Stimulated activated CD4-positive, alpha-beta T cell treated with anti-CD3 and anti-CD28 coated beads, Interleukin-12 subunit alpha, Interleukin-12 subunit beta, amount 100 ng/mL, for 4 hours (primary cell): Measurements from ENCODE around the gene IGFN1.
"Not testable (repeated sequence)": the region's sequence is repeated elsewhere in the genome, so short reads cannot be mapped to it uniquely, and the experiment has no call there.

Source experiments
- DNase-seq: peaks from one replicate; pipeline ENCODE4 v3.0.0-alpha.2; 2020

The IGFN1 gene

GRCh38 chr1:201251851-201252430 is 61.3 kb downstream of the IGFN1 start:
- DNase-seq: no peak

- DNase-seq: no peak
Measured at GRCh38 chr1:201252944-201253371, 62.3 kb downstream of the IGFN1 start.

- DNase-seq: no peak
Measured at GRCh38 chr1:201253411-201253810, 62.8 kb downstream of the IGFN1 start.

- no peak for DNase-seq
Measured at GRCh38 chr1:201253906-201254624, 63.4 kb downstream of the IGFN1 start.

- DNase-seq: peak; percentile 62
Measured at GRCh38 chr1:201254625-201255478, 64.2 kb downstream of the IGFN1 start.

- no peak for DNase-seq
Measured at GRCh38 chr1:201255479-201256362, 65.1 kb downstream of the IGFN1 start.

GRCh38 chr1:201258132-201258531 is 67.5 kb downstream of the IGFN1 start:
- not testable (repeated sequence) for DNase-seq

GRCh38 chr1:201258763-201259230 is 68.2 kb downstream of the IGFN1 start:
- no peak for DNase-seq

- DNase-seq: no peak
Measured at GRCh38 chr1:201259476-201260235, 69.0 kb downstream of the IGFN1 start.

GRCh38 chr1:201260236-201260590 is 69.6 kb downstream of the IGFN1 start:
- DNase-seq: no peak

- DNase-seq: no peak
Measured at GRCh38 chr1:201260648-201261311, 70.2 kb downstream of the IGFN1 start.

- DNase-seq: no peak
Measured at GRCh38 chr1:201261771-201262547, 71.3 kb downstream of the IGFN1 start.

GRCh38 chr1:201262963-201263608 is 72.5 kb downstream of the IGFN1 start:
- DNase-seq: no peak

- DNase-seq: no peak
Measured at GRCh38 chr1:201264072-201264471, 73.4 kb downstream of the IGFN1 start.

- DNase-seq: no peak
Measured at GRCh38 chr1:201264554-201264953, 73.9 kb downstream of the IGFN1 start.

GRCh38 chr1:201265756-201266155 is 75.1 kb downstream of the IGFN1 start:
- no peak for DNase-seq

GRCh38 chr1:201266276-201266675 is 75.7 kb downstream of the IGFN1 start:
- DNase-seq: no peak

GRCh38 chr1:201266774-201267173 is 76.2 kb downstream of the IGFN1 start:
- no peak for DNase-seq

GRCh38 chr1:201267481-201268229 is 77.0 kb downstream of the IGFN1 start:
- DNase-seq: no peak
